Endothelial cell of umbilical vein (primary cell): ENCODE results near the gene MMRN2. TPM values are rescaled to one million over a fixed set of nuclear protein-coding genes. Genes with fewer than 3 reads are reported as not detected.

Experiments
- BruUV-seq: library from RNA; stranded (reverse); fragments of 400-500 nt; replicated peaks from 2 replicates; lab custom pipeline; 2021; lab: Mats Ljungman, UMichigan
- CTCF ChIA-PET: fragments of 300-600, 350-600 bp; sonication (Branson Sonifier 250); formaldehyde crosslinking; loops from one replicate; lab custom pipeline; 2021; ENCODE audit warnings: antibody characterized with exemption, inconsistent platforms; lab: Charles Lee
- POLR2A ChIA-PET: fragments of 300-600, 350-600 bp; sonication (Branson Sonifier 250); formaldehyde crosslinking; loops from one replicate; lab custom pipeline; 2021; ENCODE audit warnings: antibody characterized with exemption, inconsistent platforms; lab: Charles Lee
- DNase-seq: peaks from one replicate; pipeline ENCODE4 v3.0.0-alpha.2; 2011; ENCODE audit warnings: low read depth, low spot score
- FAIRE-seq: peaks from 2 replicates; lab custom pipeline; 2011; peaks lifted over from hg19 to GRCh38; lab: Jason Lieb, UNC
- H2AFZ ChIP-seq: 2 replicates; pipeline ENCODE4 v1.6.0; 2012; ENCODE audit warnings: low read depth, low read length, control low read depth, inconsistent platforms
- H3K27ac ChIP-seq: 2 replicates; pipeline ENCODE4 v1.5.1; 2011; ENCODE audit warnings: low read depth, mild to moderate bottlenecking, control low read depth, low read length, moderate library complexity; ENCODE audit not compliant: insufficient read depth
- H3K27me3 ChIP-seq, 2 experiments: 2 replicates each; pipeline versions ENCODE4 v1.6.0 to v1.6.1; 2011; ENCODE audit warnings: low read length in 2 of 2, mixed read lengths in 1 of 2; ENCODE audit not compliant: control insufficient read depth in 2 of 2, insufficient read depth in 2 of 2
- H3K36me3 ChIP-seq, 2 experiments: 2 replicates in 1 of 2; 3 replicates in 1 of 2; pipeline ENCODE4 v1.5.1; 2011; ENCODE audit warnings: low read length in 2 of 2, mild to moderate bottlenecking in 1 of 2, moderate library complexity in 1 of 2; ENCODE audit not compliant: control insufficient read depth in 2 of 2, insufficient read depth in 2 of 2; ENCODE audit errors: extremely low read depth in 1 of 2
- H3K4me1 ChIP-seq: 3 replicates; pipeline ENCODE4 v1.5.1; 2011; ENCODE audit warnings: mild to moderate bottlenecking, low read length; ENCODE audit not compliant: control insufficient read depth, insufficient read depth; ENCODE audit errors: extremely low read depth
- H3K4me2 ChIP-seq: 2 replicates; pipeline ENCODE4 v1.6.1; 2011; ENCODE audit warnings: low read length, control low read depth, mixed read lengths; ENCODE audit not compliant: insufficient read depth
- H3K4me3 ChIP-seq, 3 experiments: fragments of 200-600 bp in 1 of 3; sonication (generic), shearing (Covaris generic) in 1 of 3; replicated peaks in 1 of 3; 2 replicates each; pipeline ENCODE4 v1.5.1; 2011 to 2016; ENCODE audit warnings: control low read depth in 3 of 3, low read length in 3 of 3, mild to moderate bottlenecking in 2 of 3, inconsistent platforms in 1 of 3, low read depth in 1 of 3, moderate library complexity in 1 of 3; ENCODE audit not compliant: insufficient read depth in 1 of 3
- H3K79me2 ChIP-seq: 2 replicates; pipeline ENCODE4 v1.6.0; 2012; ENCODE audit warnings: low read length, inconsistent platforms; ENCODE audit not compliant: control insufficient read depth, insufficient read depth
- H3K9ac ChIP-seq: replicated peaks from 2 replicates; pipeline ENCODE3; 2011; ENCODE audit warnings: low read length, control low read depth; ENCODE audit not compliant: insufficient read depth; ENCODE audit errors: extremely low read depth
- H3K9me1 ChIP-seq: replicated peaks from 3 replicates; pipeline ENCODE4 v1.6.0; 2011; ENCODE audit warnings: mild to moderate bottlenecking, low read length; ENCODE audit not compliant: control insufficient read depth, insufficient read depth; ENCODE audit errors: extremely low read depth
- H3K9me3 ChIP-seq: replicated peaks from 2 replicates; pipeline ENCODE4 v1.5.1; 2012; ENCODE audit warnings: low read length, inconsistent platforms; ENCODE audit not compliant: control insufficient read depth, insufficient read depth
- H4K20me1 ChIP-seq: replicated peaks from 2 replicates; pipeline ENCODE3; 2011; ENCODE audit warnings: mild to moderate bottlenecking, low read length; ENCODE audit not compliant: control insufficient read depth, insufficient read depth; ENCODE audit errors: extremely low read depth
- EZH2 ChIP-seq: IDR thresholded peaks from 2 replicates; pipeline ENCODE4 v1.6.1; 2012; ENCODE audit warnings: borderline replicate concordance, low read depth, mild to moderate bottlenecking, moderate library complexity, low read length, inconsistent platforms; ENCODE audit not compliant: severe bottlenecking
- GATA2 ChIP-seq: IDR thresholded peaks from 2 replicates; pipeline ENCODE4 v1.7.0; 2011; ENCODE audit warnings: low read depth, mild to moderate bottlenecking, moderate library complexity, mixed read lengths, low read length; ENCODE audit not compliant: insufficient read length, insufficient read depth
- MYC ChIP-seq: IDR thresholded peaks from one replicate; pipeline ENCODE4 v1.6.1; 2011; ENCODE audit warnings: mild to moderate bottlenecking, low read depth, low read length
- POLR2AphosphoS5 ChIP-seq: IDR thresholded peaks from 2 replicates; pipeline ENCODE4 v1.6.1; 2012; ENCODE audit warnings: low read depth, mild to moderate bottlenecking, control low read depth, low read length, moderate library complexity; ENCODE audit not compliant: insufficient read depth
- dilution Hi-C: fragments of 300-500 bp; cut with MboI; formaldehyde crosslinking; loops from one replicate; pipeline ENCODE4 v1.15.0; 2019; ENCODE audit warnings: low sequenced_read_pairs; ENCODE audit not compliant: extremely low pct_ligation_motif_present
- intact Hi-C: fragments of 100-400 bp; cut with micrococcal nuclease; formaldehyde crosslinking; loops from one replicate; pipeline ENCODE4 v1.10.0; 2022
- polyA plus RNA-seq, 4 experiments: library from polyadenylated mRNA; depleted of rRNA in 3 of 4; stranded (reverse) in 3 of 4; unstranded in 1 of 4; fragments of >200 nt; gene quantifications; 2 replicates each; pipeline versions ENCODE4 v1.2.1 to v1.2.3, GENCODE V29; 2011 to 2012; ENCODE audit warnings: missing spikeins in 1 of 4
- total RNA-seq: library from RNA; stranded (reverse); gene quantifications from 2 replicates; pipeline ENCODE4 v1.2.3, GENCODE V29; 2021
- TF ChIP-seq, protein P1 (sequence below), 2 donors: IDR thresholded peaks; 1 replicate in 1 of 2; 2 replicates in 1 of 2; pipeline ENCODE4 v1.5.1; 2011; ENCODE audit warnings: low read length in 2 of 2, mild to moderate bottlenecking in 2 of 2, moderate library complexity in 2 of 2, control low read depth in 1 of 2, inconsistent platforms in 1 of 2, low read depth in 1 of 2; ENCODE audit not compliant: insufficient read depth in 1 of 2; ENCODE audit errors: extremely low read depth in 1 of 2
- TF ChIP-seq, protein P2 (sequence below): IDR thresholded peaks from 2 replicates; pipeline ENCODE4 v1.6.1; 2011; ENCODE audit not compliant: insufficient read depth, insufficient read length

Gene MMRN2
- total and polyA plus RNA-seq, 2 donors (not counting 3 experiments of a cell fraction or from before 2014, with no cell fraction given), result 154 to 169 TPM

DNA sequence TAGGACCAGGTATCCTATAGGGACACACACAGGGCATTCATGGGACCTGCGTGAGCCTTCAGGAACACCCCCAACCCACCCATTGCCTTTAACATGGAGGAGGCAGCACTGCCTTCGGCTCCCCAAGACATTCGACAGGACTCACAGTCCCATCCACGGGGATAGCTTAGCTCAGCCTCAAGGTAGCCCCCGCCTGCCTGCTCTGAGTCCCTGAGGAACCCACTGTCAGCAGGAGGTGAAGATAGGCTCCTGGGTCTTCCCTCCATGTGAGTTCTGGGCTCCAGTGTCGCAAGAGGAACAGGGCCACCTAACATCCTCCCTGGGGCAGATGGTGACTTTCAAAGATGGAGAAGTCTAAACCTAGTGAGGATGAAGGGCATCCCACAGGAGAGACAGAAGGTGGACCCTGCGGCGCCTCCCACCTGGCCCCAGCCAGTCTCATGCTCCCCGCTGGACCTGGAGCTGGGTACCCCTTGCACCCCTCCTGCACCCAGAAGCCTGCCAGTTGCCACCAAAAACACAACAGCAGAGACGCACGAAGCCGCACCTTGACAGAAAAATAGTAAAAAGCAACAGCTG, 6.0 kb upstream of the MMRN2 start:
- peaks cover 45% of the 10 kb centered on the region for H3K4me1 ChIP-seq
- no peaks in the 10 kb centered on the region for H3K9me1 ChIP-seq
- dilution Hi-C loops, result no loop called here
- H3K9me3 ChIP-seq, result no peaks in the 10 kb centered on the region
- no peak overlapping the region for H3K9ac ChIP-seq
- DNase-seq (no peak), FAIRE-seq (no peak)
- H4K20me1 ChIP-seq, result no peaks in the 10 kb centered on the region
- no peaks in the 10 kb centered on the region for H3K27me3 ChIP-seq
- H3K79me2 ChIP-seq, result no peaks in the 10 kb centered on the region
- no TSS peak for BruUV-seq
- no peak overlapping the region for H3K4me2 ChIP-seq
- TF ChIP-seq, protein P1, sequence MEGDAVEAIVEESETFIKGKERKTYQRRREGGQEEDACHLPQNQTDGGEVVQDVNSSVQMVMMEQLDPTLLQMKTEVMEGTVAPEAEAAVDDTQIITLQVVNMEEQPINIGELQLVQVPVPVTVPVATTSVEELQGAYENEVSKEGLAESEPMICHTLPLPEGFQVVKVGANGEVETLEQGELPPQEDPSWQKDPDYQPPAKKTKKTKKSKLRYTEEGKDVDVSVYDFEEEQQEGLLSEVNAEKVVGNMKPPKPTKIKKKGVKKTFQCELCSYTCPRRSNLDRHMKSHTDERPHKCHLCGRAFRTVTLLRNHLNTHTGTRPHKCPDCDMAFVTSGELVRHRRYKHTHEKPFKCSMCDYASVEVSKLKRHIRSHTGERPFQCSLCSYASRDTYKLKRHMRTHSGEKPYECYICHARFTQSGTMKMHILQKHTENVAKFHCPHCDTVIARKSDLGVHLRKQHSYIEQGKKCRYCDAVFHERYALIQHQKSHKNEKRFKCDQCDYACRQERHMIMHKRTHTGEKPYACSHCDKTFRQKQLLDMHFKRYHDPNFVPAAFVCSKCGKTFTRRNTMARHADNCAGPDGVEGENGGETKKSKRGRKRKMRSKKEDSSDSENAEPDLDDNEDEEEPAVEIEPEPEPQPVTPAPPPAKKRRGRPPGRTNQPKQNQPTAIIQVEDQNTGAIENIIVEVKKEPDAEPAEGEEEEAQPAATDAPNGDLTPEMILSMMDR (IDR thresholded peaks at IDR 0.05; ENCODE audit: extremely low read depth in 1 of 2, insufficient read depth in 1 of 2, low read depth in 1 of 2, low read length in 2 of 2), result no peak
- TF ChIP-seq, protein P2, sequence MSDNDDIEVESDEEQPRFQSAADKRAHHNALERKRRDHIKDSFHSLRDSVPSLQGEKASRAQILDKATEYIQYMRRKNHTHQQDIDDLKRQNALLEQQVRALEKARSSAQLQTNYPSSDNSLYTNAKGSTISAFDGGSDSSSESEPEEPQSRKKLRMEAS, result no peak
- TF ChIP-seq POLR2AphosphoS5 (no peak), EZH2 (no peak), GATA2 (no peak), MYC (no peak)
- no peaks in the 10 kb centered on the region for H3K36me3 ChIP-seq
- ChIA-PET POLR2A (no interaction called here), CTCF (interaction anchor here (8.5 kb wide), 1 partner anchor 21 kb away, joined by 189 read pairs; no protein-coding TSS in a partner anchor)
- intact Hi-C loops, result no loop called here
- no peak overlapping the region for H3K27ac ChIP-seq
- no peak overlapping the region for H3K4me3 ChIP-seq
- H2AFZ ChIP-seq, result no peak overlapping the region
